ENCODE data around the gene VANGL1.

Gene VANGL1

DNA sequence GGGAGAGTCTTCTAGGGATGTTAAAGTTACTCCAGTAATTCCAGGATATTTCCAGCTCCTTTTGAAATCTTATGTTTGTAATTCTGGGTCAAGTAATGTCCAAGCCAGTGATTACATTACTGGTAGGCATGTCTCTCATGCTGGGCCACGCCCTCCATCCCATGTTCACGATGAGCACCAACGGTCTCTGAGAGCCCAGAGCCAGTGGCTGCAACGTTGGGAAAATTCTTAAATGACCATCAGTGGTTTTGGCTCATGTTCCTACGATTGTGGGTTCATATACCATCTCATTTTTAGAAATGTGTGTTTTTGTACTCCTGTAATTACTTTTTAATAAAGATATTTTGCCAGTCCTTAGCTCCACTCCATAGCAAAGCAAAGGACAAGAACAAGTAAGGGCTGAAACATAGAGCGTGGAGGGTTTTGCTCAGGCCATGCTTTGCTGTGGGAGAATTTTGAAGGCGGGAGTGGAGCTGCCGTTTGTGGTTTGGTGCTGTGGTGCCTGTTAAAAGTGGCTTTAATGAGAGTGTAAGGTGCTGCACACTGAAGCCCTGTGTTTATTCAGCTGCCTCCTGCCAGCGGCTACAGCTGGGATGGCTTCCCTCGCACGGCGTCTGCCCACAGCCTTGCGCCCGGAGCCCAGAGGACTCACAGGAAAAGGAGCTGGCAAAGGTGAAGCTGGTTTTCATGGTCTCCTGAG, 28.9 kb downstream of the VANGL1 start:
- no peak for DNase-seq

- DNase-seq: no peak
Measured at GRCh38 chr1:115671176-115671934, 29.6 kb downstream of the VANGL1 start.

DNA sequence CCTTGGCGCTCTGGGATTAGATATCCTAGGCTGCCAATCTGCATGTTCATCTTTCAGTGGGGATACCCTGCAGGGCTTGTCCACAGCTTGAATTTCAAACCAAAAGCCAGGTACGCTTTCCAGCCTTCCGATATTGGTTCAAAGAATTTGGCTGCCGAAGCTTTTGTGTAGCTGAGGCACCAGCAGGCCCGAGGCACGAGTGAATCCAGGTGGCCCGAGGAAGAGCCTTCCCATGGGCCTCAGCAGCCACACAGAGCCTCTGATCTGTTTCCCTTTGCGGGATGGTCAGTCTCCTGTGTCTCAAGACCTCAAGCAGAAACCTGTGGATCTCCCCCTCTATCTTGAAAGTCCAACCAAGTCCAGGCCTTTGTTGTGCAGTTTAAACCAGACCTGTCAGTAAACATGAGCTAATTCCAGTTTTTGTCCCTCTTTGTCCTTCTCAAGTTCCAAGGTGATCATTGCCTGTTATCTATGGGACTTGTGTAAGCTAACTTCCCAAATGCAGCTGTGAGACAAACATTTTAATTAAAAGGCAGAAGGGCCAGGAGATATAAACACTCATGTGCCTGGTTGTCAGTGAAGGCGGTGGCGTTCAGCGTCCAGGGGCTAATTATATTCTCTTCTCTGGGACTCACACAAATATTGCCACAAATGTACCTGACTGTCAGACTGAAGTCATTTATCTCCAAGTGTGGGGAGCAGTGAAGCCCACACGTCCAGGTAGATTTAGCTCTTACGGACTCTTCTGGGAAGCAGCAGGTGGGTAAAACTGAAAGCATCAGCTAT, 30.6 kb downstream of the VANGL1 start:
- no peak for DNase-seq

DNA sequence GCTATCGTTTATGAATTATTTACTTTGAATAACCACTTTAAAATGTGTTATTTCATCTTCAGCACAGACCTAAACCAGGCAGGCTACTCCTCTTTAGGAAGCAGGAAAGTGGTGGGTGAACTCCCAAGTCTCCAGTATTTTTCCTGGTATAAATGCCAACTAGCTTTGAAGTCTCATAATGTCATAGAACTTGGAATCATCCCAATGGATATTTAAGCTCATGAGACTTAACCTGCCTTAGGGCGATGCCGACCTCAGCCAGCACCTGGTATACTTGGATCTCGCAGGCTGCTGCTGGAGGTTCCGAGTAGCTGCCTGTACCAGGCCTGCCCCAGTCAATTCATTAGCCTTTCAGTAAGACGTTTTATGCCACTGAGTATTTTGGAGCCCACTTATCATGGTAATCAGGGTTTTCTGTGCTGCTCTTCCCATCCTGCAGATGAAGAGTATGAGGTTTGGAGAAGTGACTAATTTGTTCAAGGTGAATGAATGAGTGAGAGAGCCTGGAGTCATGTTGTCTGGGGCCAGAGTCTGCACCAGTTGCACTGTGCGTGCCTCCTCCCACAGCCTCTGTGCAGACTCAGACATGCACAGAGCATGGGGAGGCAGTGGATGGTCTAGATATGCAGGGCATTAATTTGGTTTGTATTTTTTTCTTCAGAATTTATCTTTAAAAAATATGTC, 34.9 kb downstream of the VANGL1 start:
- DNase-seq: no peak

- no peak for DNase-seq
Measured at GRCh38 chr1:115677182-115677555, 35.4 kb downstream of the VANGL1 start.

- no peak for DNase-seq
Measured at GRCh38 chr1:115677565-115677964, 35.8 kb downstream of the VANGL1 start.

DNA sequence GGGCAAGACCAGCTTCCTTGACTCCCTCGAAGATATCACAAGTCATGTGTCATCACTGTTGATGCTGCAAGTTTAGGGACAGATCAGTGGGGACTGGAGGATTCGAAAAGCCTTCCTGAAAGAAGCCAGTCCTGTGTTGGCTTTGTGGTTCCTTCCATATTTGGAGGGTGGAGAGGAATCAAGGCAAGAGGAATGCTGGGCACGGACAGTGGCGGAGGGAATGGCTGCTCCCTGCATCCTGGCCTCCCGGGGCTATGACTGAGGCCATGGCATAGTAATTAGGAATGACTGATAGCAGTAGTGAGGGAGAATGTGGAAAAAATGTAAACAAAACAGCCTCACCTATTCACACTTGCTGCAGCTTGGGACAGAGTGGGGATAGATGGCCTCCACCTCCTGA, 36.4 kb downstream of the VANGL1 start:
- DNase-seq: no peak

- DNase-seq: no peak
Measured at GRCh38 chr1:115679141-115679611, 37.4 kb downstream of the VANGL1 start.

DNA sequence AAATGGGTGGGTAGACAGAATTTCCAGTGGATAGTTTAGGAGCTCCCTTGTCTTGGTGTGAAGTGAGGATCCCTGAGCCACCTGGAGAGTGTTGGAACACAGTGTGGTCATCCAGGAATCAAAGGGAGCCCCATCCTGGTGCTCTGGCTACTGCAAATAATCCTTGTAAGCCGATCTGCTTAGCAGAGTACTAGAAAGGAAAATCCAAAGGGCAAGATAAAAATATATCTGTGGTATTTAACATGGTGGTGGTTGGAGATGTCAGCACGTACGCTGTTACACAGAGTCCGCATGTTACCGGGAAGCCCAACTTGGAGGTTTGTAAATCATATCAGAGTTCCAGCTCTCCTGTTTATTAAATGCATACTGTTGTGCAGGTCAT, 39.0 kb downstream of the VANGL1 start:
- DNase-seq: no peak

DNA sequence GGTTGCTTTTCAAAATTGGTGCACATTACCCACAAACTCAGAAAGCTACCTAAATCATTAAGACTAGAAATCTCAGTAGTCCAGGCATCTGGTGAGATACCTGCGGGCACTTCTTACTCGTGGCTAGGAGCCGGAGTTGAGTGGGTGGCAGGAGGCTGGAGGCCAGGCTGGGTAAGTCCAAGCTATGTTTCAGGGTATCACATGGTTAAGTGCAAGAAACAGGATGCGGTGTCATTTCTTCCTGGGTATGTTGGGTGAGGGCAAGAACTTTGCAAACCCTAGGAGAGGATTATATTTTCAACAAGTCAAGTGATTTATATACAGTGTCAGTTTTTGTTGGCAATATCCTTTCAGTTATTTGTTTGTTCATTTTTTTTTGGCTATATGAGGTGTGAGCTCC, 41.0 kb downstream of the VANGL1 start:
- no peak for DNase-seq

- DNase-seq: no peak
Measured at GRCh38 chr1:115685029-115685705, 43.4 kb downstream of the VANGL1 start.

DNA sequence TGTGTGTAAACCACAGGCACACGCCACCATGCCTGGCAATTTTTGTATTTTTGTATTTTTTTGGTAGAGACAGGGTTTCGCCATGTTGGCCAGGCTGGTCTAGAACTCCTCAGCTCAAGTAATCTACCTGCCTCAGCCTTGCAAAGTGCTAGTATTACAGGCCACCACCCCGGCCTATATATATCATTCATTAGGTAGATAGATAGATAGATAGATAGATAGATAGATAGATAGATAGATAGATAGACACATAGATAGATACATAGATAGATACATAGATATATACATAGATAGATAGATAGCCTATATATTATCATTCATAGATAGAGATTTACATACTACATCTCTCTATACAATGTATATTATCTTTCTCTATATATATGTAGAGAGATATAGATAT, 46.0 kb downstream of the VANGL1 start:
- DNase-seq: no peak

- no peak for DNase-seq
Measured at GRCh38 chr1:115690972-115691371, 49.2 kb downstream of the VANGL1 start.

GRCh38 chr1:115692224-115692623, 50.5 kb downstream of the VANGL1 start:
- no peak for DNase-seq

GRCh38 chr1:115694805-115695204, 53.0 kb downstream of the VANGL1 start:
- DNase-seq: no peak

DNA sequence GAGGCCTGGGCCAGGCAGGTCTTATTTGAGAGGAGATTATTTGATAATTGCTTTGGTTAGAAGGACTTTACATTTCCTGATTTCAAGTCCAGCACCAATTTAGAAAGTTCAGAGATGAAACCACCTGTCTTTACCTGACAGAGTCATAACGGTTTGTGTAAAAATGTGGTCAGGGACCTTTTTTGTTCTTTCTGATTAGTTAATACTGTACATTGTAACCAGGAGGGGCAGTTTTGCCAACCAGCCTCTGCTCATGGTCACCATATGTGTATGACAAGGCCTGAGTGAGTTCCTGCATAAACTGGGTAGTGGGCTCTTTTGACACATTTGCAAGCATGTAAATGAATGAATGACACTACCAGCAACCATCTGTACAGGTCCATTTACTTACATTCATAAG, 55.8 kb downstream of the VANGL1 start:
- DNase-seq: no peak

- no peak for DNase-seq
Measured at GRCh38 chr1:115701090-115701489, 59.3 kb downstream of the VANGL1 start.

GRCh38 chr1:115702959-115703358, 61.2 kb downstream of the VANGL1 start:
- DNase-seq: no peak

DNA sequence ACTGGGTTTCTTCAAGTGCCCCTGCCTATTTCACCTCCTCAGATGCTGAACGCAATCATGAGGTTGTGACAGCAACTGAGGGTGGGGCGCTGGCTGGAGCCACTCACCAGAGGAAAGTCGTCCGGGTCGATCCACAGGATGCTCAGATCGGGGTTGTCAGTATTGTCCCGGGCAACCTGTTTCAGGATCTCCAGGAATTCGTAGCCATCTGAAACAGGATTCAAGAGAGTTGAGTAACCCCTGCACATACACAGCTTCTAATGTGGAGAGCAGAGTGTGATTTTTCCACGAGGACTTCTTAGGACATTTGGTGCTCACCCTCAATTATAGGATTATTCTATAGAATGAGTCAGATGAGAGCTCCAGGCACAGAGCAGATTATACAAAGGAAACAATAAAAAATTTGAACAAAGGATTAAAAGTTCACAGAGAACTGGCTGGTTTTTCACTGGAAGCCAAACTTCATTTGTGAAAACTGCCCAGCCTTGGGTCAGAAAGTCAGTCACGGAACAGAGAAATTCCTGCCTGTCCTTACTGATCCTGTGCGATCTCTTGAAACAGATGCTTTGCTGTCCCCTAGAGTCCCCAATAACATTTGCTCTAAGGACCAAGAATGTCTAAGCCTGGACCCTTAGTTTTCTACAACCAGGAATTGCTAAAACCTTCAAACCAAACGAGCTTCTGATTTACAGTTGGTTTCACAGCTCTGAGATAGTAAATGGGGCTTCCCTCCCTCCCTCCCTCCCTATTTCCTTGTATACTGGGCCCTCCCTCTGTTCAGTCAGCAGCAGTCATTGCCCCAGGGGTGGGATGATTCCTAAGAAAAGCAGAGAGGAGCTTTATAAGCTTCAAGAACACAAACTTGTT, 63.5 kb downstream of the VANGL1 start:
- DNase-seq: no peak

GRCh38 chr1:115705963-115706362, 64.2 kb downstream of the VANGL1 start:
- DNase-seq: no peak

DNA sequence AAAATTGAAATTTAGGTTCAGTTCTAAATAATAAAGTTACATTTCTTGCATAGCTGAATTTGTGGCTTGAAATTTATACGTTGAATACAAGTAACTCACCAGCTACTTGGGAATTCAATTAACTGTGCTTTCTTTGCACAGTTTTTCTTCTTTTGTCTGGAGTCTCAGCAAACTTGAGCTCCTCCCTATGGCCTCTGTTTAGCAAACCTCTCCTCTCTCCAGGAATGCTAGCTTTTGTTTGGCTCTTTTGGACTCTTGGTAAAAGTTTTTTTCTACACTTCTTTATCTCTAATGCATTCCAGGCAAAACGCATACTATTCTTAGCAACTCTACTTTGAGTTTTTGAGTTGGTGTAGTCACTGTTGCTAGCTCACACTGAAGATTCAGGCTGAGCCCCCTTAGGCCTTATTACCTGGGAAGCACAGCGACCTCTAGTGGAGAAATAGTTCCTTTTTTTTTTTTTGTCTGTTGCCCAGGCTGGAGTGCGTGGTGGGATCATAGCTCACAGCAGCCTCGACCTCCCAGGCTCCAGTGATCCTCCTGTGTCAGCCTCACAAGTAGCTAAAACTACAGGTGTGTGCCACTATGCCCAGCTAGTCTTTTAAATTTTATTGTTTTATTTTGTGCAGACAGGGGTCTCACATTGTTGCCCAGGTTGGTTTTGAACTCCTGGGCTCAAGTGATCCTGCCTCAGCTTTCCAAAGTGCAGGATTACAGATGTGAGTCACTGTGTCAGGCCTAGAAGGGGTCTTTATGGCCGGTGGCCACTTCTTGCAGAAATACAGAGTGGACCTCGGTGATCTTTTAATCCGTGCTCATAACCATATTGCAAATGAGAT, 65.0 kb downstream of the VANGL1 start:
- DNase-seq: peak; percentile 6
